Stimulated activated CD4-positive, alpha-beta T cell treated with anti-CD3 and anti-CD28 coated beads, Interleukin-1b, Interleukin-23, amount 100 ng/mL, for 48 hours (primary cell): ENCODE results near the gene FANCE.
A peak's percentile ranks its signal among the peaks of the same experiment; 100 is the strongest.
"Not testable (repeated sequence)": the region's sequence is repeated elsewhere in the genome, so short reads cannot be mapped to it uniquely, and the experiment has no call there.

Source experiments
- DNase-seq: peaks from one replicate; pipeline ENCODE4 v3.0.0-alpha.2; 2020

Gene FANCE

GRCh38 chr6:35432702-35433101, 19.4 kb upstream of the FANCE start:
- DNase-seq, result not testable (repeated sequence)

- no peak for DNase-seq
Observed at GRCh38 chr6:35435074-35435837, 16.9 kb upstream of the FANCE start.

GRCh38 chr6:35436071-35436857, 15.9 kb upstream of the FANCE start:
- DNase-seq, result no peak

- not testable (repeated sequence) for DNase-seq
Observed at GRCh38 chr6:35438378-35439065, 13.6 kb upstream of the FANCE start.

- no peak for DNase-seq
Observed at GRCh38 chr6:35439308-35439707, 12.8 kb upstream of the FANCE start.

GRCh38 chr6:35441205-35441604, 10.9 kb upstream of the FANCE start:
- no peak for DNase-seq

GRCh38 chr6:35441642-35442041, 10.5 kb upstream of the FANCE start:
- DNase-seq, result no peak

- no peak for DNase-seq
Observed at GRCh38 chr6:35442693-35443092, 9.4 kb upstream of the FANCE start.

- DNase-seq, result no peak
Observed at GRCh38 chr6:35443341-35444030, 8.7 kb upstream of the FANCE start.

- DNase-seq, result peak; percentile 14
Observed at GRCh38 chr6:35445691-35446090, 6.4 kb upstream of the FANCE start.

GRCh38 chr6:35448191-35448590, 3.9 kb upstream of the FANCE start:
- no peak for DNase-seq

- DNase-seq, result peak; percentile 18
Observed at GRCh38 chr6:35449287-35449881, 2.8 kb upstream of the FANCE start.

GRCh38 chr6:35451354-35452182, 570 bp upstream of the FANCE start:
- DNase-seq, result no peak

- no peak for DNase-seq
Observed at GRCh38 chr6:35453236-35453635, 1.1 kb downstream of the FANCE start.

- no peak for DNase-seq
Observed at GRCh38 chr6:35454391-35455110, 2.4 kb downstream of the FANCE start.

- DNase-seq, result no peak
Observed at GRCh38 chr6:35457907-35458306, 5.8 kb downstream of the FANCE start.

- no peak for DNase-seq
Observed at GRCh38 chr6:35461270-35461669, 9.1 kb downstream of the FANCE start.

- DNase-seq, result no peak
Observed at GRCh38 chr6:35463292-35463691, 11.2 kb downstream of the FANCE start.

- no peak for DNase-seq
Observed at GRCh38 chr6:35465646-35466045, 13.5 kb downstream of the FANCE start.

- peak; percentile 96 for DNase-seq
Observed at GRCh38 chr6:35468181-35468979, 16.2 kb downstream of the FANCE start, which contains the start of gene RPL10A. TSS of gene RPL10A (plus strand) at chr6:35468401. CDS start at chr6:35468435, 34 bp downstream.
